Spleen (tissue), 11 donors: ENCODE data around the gene FAM135A. TPM values are rescaled to one million over a fixed set of nuclear protein-coding genes. Genes with fewer than 3 reads are reported as not detected.
A peak's percentile ranks its signal among the peaks of the same experiment; 100 is the strongest.
"Not testable (repeated sequence)": the region's sequence is repeated elsewhere in the genome, so short reads cannot be mapped to it uniquely, and the experiment has no call there.

ENCODE experiments used
- DNase-seq: peaks from one replicate; pipeline ENCODE4 v3.0.0-alpha.2; 2020
- H3K27ac ChIP-seq, 8 donors: fragments of 200-600 bp; sonication (generic) in 7 of 8; 1 replicate in 4 of 8; 2 replicates in 4 of 8; pipeline versions ENCODE4 v1.5.0 to v1.8.0; 2016 to 2021; ENCODE audit warnings: inconsistent platforms in 4 of 8, mild to moderate bottlenecking in 4 of 8, moderate library complexity in 1 of 8
- H3K27me3 ChIP-seq, 7 donors: fragments of 200-600 bp; sonication (generic) in 6 of 7; replicated peaks in 1 of 7; 1 replicate in 4 of 7; 2 replicates in 3 of 7; pipeline versions ENCODE4 v1.5.0 to v1.8.0; 2016 to 2021; ENCODE audit warnings: inconsistent platforms in 3 of 7, mild to moderate bottlenecking in 1 of 7
- H3K36me3 ChIP-seq, 6 donors: fragments of 200-600 bp; sonication (generic) in 5 of 6; 1 replicate in 4 of 6; 2 replicates in 2 of 6; pipeline versions ENCODE4 v1.5.0 to v1.8.0; 2016 to 2021; ENCODE audit warnings: inconsistent platforms in 2 of 6
- H3K4me1 ChIP-seq, 6 donors: fragments of 200-600 bp; sonication (generic) in 5 of 6; 1 replicate in 3 of 6; 2 replicates in 3 of 6; pipeline versions ENCODE4 v1.5.0 to v1.8.0; 2016 to 2021; ENCODE audit warnings: inconsistent platforms in 3 of 6
- H3K4me3 ChIP-seq, 8 donors: fragments of 200-600 bp; sonication (generic) in 7 of 8; 1 replicate in 4 of 8; 2 replicates in 4 of 8; pipeline versions ENCODE4 v1.5.0 to v1.8.0; 2016 to 2021; ENCODE audit warnings: inconsistent platforms in 4 of 8, mild to moderate bottlenecking in 4 of 8, moderate library complexity in 2 of 8
- H3K9me3 ChIP-seq, 8 donors: fragments of 200-600 bp; sonication (generic) in 7 of 8; 1 replicate in 4 of 8; 2 replicates in 4 of 8; pipeline versions ENCODE4 v1.5.0 to v1.8.0; 2016 to 2021; ENCODE audit warnings: inconsistent platforms in 4 of 8
- CTCF ChIP-seq, 11 experiments: fragments of 200-600 bp in 7 of 11; fragments of 450-650 bp in 4 of 11; sonication (generic) in 4 of 11; IDR thresholded peaks in 8 of 11; conservative IDR thresholded peaks in 3 of 11; 1 replicate in 7 of 11; 2 replicates in 4 of 11; pipeline versions ENCODE4 v1.4.0 to v1.8.0; 2016 to 2021; ENCODE audit warnings: antibody characterized with exemption in 11 of 11, inconsistent platforms in 4 of 11, mild to moderate bottlenecking in 1 of 11
- POLR2A ChIP-seq, 3 donors: fragments of 450-650 bp; IDR thresholded peaks; one replicate each; pipeline ENCODE4 v1.5.1; 2017; ENCODE audit warnings: antibody characterized with exemption in 3 of 3, mild to moderate bottlenecking in 1 of 3
- POLR2AphosphoS5 ChIP-seq, 3 donors: sonication (generic); formaldehyde crosslinking; IDR thresholded peaks; one replicate each; pipeline ENCODE4 v1.5.1; 2017; ENCODE audit warnings: antibody characterized with exemption in 3 of 3
- whole genome bisulfite sequencing, 5 donors: extraction: QIAGEN DNeasy Blood & Tissue Kit in 3 of 5; methylation state at CpG; one replicate each; pipeline versions ENCODE4 v1.1.5 to v1.1.7; 2013 to 2018; 5-methylcytosine and 5-hydroxymethylcytosine counted together
- intact Hi-C: fragments of 100-400 bp; cut with DNase I; formaldehyde crosslinking; loops from one replicate; pipeline ENCODE4 v1.15.0; 2023; ENCODE audit warnings: low total_unique reads
- polyA plus RNA-seq, 3 donors: library from polyadenylated mRNA; stranded (reverse); fragments of 200-250 nt; gene quantifications; one replicate each; pipeline ENCODE4 v1.2.1, GENCODE V29; 2013
- total RNA-seq, 7 donors: library from RNA; depleted of rRNA in 3 of 7; stranded (reverse); fragments of >200 nt in 3 of 7; fragmentation: NEBNext Ultra II Directional in 4 of 7; extraction: Animal tissue kit (Norgen Biotek cat#: 25700) in 4 of 7; gene quantifications; one replicate each; pipeline versions ENCODE4 v1.1.0 to v1.2.1, GENCODE V29; 2016 to 2021
- donor health status: healthy with polysubstance abuse.
- donor health status: DM: no; HTN: no; CAD: no; lungs with moderate emphysema.
- donor health status: DM: no; HTN: no; CAD: no.
- donor health status: Bipolar disorder and iron deficiency.
- donor health status: healthy.
- donor health status: DM: no; HTN: no; CAD: no.
- donor health status: DM: yes; HTN: yes; CAD: no.

Gene FAM135A
- total and polyA plus RNA-seq, 10 donors = 7.6 to 33.0 (median 17.8) TPM

GRCh38 chr6:70436320-70436719, 23.0 kb downstream of the FAM135A start:
- no peaks in the 10 kb centered on the region for H3K4me1 ChIP-seq
- no peak for DNase-seq
- 87 to 97% (median 96%) methylated on average over 5 of the region's 5 CpGs for WGBS, 5 donors
- H3K36me3 ChIP-seq = peaks cover 0 to 43% (median 0%) of the 10 kb centered on the region in 6 donors
- H3K27ac ChIP-seq = no peak overlapping the region
- H3K27me3 ChIP-seq = no peaks in the 10 kb centered on the region
- TF ChIP-seq POLR2AphosphoS5 (IDR thresholded peaks at IDR 0.05) (no peak), CTCF (IDR thresholded peaks at IDR 0.05 in 8 of 11, conservative IDR thresholded peaks at IDR 0.05 in 3 of 11) (no peak), POLR2A (IDR thresholded peaks at IDR 0.05) (no peak)
- no peaks in the 10 kb centered on the region for H3K9me3 ChIP-seq
- intact Hi-C loops = no loop called here
- H3K4me3 ChIP-seq = no peak overlapping the region

GRCh38 chr6:70445001-70445400, 31.7 kb downstream of the FAM135A start:
- Histone ChIP-seq H3K9me3 (peaks cover 0 to 21% (median 15%) of the 10 kb centered on the region in 8 donors), H3K4me3 (no peak overlapping the region), H3K4me1 (no peaks in the 10 kb centered on the region), H3K27ac (no peak overlapping the region), H3K36me3 (peaks cover 0 to 42% (median 0%) of the 10 kb centered on the region in 6 donors), H3K27me3 (no peaks in the 10 kb centered on the region)
- DNase-seq = no peak
- TF ChIP-seq POLR2AphosphoS5 (IDR thresholded peaks at IDR 0.05) (no peak), POLR2A (IDR thresholded peaks at IDR 0.05) (no peak), CTCF (IDR thresholded peaks at IDR 0.05 in 8 of 11, conservative IDR thresholded peaks at IDR 0.05 in 3 of 11) (no peak)
- WGBS, 5 donors = 77 to 97% (median 92%) methylated on average over 2 of the region's 2 CpGs
- intact Hi-C loops = no loop called here

- H3K27me3 ChIP-seq, H3K4me1 ChIP-seq, intact Hi-C loops, DNase-seq: not testable (repeated sequence)
- H3K27ac ChIP-seq = peak overlapping the region in 3 of 8 donors; percentile 21 to 34 (median 34)
- H3K9me3 ChIP-seq = peaks cover 0 to 21% (median 15%) of the 10 kb centered on the region in 8 donors
- WGBS, 5 donors = 70 to 82% (median 80%) methylated on average over 13 of the region's 13 CpGs
- H3K36me3 ChIP-seq = peaks cover 0 to 28% (median 0%) of the 10 kb centered on the region in 6 donors
- H3K4me3 ChIP-seq = peak overlapping the region in 2 of 8 donors; percentile 14 to 24
Observed at GRCh38 chr6:70447343-70448070, 34.2 kb downstream of the FAM135A start.

GRCh38 chr6:70453899-70454298, 40.6 kb downstream of the FAM135A start:
- intact Hi-C loops, DNase-seq: not testable (repeated sequence)

GRCh38 chr6:70456735-70457134, 43.4 kb downstream of the FAM135A start:
- H3K36me3 ChIP-seq = peaks cover 0 to 46% (median 0%) of the 10 kb centered on the region in 6 donors
- DNase-seq = no peak
- H3K27ac ChIP-seq = no peak overlapping the region
- no peaks in the 10 kb centered on the region for H3K4me1 ChIP-seq
- peaks cover 0 to 5% (median 0%) of the 10 kb centered on the region in 8 donors for H3K9me3 ChIP-seq
- no peak overlapping the region for H3K4me3 ChIP-seq
- no peaks in the 10 kb centered on the region for H3K27me3 ChIP-seq
- no peak for TF ChIP-seq CTCF (IDR thresholded peaks at IDR 0.05 in 8 of 11, conservative IDR thresholded peaks at IDR 0.05 in 3 of 11)
- TF ChIP-seq POLR2AphosphoS5 (IDR thresholded peaks at IDR 0.05) = no peak
- no peak for TF ChIP-seq POLR2A (IDR thresholded peaks at IDR 0.05)
- WGBS, 5 donors = 85 to 95% (median 94%) methylated on average over 1 of the region's 1 CpG
- intact Hi-C loops = no loop called here

More at GRCh38 chr6:70453899-70454298, 40.6 kb downstream of the FAM135A start:
- peaks cover 0 to 31% (median 0%) of the 10 kb centered on the region in 6 donors for H3K36me3 ChIP-seq
- not testable (repeated sequence) for H3K4me1 ChIP-seq, H3K9me3 ChIP-seq, H3K27ac ChIP-seq, H3K27me3 ChIP-seq, H3K4me3 ChIP-seq
- 97 to 99% (median 98%) methylated on average over 2 of the region's 2 CpGs for WGBS, 5 donors
